Measurements from ENCODE around the gene PTPN1.
"Not testable (repeated sequence)": the region's sequence is repeated elsewhere in the genome, so short reads cannot be mapped to it uniquely, and the experiment has no call there.

The PTPN1 gene

DNA sequence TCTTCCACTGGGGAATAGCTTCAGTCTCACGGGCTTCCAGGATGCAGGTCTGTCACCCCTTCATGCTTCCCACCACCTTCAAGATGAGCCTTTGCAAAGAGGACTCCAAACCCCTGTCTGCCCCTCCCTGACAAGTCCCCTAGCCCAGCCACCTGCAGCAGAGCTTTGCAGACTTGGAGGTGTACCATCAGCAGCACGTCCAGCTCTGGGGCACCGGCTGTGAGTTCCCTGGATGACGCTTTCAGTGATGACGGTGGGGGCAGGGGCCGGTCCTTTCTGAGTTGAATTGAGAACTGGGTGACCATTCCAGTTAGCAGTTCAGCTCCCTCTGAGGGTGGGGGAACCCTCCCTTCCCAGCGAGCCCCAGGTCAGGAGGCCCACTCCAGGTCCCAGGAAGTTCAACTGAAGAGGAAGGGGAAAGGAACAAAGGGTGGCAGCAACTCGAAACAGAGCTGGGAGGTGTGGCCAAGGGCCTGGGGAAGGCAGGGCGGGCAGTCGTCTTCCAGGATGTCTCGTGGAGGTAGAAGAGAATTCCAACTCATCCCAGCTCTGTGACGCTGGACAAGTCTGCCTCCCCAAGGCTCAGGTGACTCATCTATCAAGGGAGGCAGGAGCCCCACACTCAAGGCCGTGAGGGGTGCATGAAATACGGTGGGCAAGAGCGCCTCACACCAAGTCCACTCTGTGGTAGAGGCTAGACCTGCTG is 86.0 kb downstream of the PTPN1 start:
- DNase-seq = no peak

DNA sequence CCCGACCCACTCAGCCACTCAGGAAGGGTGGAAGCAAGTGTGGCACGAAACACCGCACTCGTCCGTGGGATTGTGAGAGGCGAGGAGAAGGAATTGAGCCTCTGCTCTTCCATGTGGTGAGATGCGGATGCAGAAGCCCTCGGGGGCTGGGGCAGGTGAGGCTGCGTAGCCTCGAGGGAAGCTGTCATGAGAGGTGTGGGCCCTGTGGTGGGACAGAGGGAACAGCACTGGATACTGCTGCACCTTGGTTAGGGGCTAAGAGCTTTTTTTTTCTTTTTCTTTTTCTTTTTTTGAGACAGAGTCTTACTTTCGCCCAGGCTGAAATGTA is 86.5 kb downstream of the PTPN1 start:
- no peak for DNase-seq

DNA sequence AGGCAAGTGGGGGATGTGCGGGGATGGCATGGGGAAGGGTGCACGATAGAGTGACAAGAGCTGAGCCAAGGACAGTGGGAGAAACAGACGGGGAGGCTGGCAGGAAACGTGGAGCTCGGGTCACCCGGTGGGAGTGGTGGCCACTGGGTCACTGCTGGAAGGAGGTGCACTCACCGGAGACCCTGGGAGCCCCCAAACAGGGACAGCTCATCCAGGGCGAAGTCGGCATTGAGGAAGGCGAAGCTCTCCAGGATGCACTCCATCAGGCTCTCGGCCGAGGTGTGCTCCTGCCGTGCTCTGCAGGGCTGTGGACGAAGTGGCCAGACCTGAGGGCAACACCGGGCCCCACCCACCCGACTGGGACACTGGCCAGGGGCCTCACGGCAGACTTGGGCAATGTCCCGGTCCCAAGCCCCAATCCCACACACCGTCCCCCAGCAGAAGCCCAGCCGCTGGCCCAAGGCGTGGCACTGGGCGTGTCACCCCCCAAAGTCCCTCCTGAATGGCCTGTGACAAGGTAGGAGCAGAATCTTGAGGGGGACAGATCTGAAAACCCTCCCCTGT is 87.3 kb downstream of the PTPN1 start:
- DNase-seq = no peak

DNA sequence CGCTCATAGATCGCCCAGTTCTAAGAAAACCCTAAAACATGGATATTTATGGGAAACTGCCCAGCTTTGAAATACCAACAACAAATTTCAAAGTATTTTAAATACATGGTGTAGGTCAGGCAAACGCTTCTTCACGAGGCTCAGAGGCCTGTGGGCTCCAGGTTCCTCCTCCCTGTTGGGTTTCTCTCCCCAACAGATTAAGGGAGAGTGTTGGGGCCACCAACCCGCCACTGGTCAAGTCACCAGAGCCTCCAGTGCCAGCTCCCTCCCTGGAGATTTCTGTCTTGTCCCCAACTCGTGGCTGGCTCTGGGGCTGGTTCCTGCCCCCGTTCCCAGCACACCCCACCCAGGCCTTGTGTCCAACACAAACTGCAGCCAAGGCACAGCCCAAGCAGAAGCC is 87.9 kb downstream of the PTPN1 start:
- DNase-seq = no peak

DNA sequence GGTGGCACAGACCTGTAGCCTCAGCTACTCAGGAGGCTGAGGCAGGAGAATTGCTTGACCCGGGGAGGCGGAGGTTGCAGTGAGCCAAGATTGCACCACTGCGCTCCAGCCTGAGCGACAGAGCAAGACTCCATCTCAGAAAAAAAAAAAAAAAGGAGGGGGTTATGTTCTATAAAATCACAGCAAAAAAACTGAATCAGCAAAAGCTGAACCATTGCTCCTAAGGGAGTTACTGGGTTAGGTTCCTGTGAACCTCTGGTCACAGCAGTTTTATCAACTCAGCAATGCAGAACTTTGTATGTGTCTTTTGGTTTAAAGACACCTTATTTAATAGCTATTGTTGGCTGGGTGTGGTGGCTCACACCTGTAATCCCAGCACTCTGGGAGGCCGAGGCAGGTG is 88.6 kb downstream of the PTPN1 start:
- not testable (repeated sequence) for DNase-seq

DNA sequence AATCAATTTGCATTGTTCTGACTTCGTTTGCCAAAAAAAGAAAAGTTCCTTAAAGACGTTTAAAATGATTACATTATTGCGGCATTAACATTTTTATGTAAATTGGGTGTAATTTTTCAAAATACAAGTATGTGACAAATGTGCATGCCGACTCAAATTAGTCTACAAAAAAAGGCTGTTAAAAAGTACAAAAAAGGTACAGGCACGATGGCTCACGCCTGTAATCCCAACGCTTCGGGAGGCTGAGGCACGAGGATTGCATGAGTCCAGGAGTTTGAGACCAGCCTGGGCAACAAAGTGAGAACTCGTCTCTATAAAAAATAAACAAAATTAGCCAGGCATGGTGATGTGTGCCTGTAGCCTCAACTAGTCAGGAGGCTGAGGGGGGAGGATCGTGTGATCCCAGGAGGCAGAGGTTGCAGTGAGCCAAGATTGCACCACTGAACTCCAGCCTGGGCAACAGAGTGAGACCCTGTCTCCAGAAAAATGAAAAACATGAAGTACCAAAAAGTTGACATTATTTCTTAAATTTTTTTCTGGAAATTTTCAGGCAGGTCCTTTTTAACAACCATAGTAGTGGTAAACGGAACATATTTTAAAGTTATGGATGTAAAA is 90.2 kb downstream of the PTPN1 start:
- no peak for DNase-seq

DNA sequence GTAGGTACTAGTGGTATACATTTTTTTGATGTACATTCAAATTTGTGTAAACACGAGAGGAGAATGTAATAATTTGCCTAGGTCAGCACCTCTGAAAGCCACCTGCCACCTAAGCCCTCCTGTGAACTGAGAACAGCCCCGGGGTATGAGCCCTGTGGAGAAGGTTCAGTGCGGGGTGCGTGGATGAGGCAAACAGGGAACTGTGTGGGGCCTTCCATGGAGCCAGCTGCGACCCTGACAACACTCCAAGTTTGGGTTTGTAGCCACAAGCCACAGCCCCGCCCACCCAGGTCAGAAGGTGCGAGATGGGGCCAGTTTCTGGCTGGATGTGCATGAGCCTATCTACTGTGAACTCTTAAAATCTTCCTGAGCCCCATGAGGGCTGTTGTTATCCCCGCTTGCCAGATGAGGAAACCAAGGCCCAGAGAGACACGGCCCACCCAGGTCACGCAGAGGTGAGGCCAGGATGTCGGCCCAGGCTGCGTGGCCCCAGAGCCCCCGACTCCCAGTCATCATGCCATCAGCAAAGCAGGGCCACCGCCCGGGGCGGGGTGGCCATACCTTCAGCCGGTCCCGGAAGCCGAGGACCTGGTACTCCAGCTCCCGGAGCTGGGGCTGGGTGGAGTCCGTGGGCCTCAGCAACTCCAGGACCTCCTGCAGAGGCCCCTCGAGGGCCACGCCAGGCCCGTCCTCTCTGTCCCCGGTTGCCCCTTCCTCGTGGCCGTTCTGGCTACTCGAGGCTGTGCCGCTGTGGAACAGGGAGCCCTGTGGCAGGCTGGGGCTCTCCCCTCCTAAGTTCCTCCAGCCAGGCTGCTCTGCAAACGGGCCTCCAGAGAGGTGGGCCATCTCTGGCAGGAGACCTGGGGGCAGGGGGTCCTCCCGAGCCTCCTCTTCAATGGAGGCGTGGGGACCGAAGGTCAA is 91.6 kb downstream of the PTPN1 start:
- no peak for DNase-seq

DNA sequence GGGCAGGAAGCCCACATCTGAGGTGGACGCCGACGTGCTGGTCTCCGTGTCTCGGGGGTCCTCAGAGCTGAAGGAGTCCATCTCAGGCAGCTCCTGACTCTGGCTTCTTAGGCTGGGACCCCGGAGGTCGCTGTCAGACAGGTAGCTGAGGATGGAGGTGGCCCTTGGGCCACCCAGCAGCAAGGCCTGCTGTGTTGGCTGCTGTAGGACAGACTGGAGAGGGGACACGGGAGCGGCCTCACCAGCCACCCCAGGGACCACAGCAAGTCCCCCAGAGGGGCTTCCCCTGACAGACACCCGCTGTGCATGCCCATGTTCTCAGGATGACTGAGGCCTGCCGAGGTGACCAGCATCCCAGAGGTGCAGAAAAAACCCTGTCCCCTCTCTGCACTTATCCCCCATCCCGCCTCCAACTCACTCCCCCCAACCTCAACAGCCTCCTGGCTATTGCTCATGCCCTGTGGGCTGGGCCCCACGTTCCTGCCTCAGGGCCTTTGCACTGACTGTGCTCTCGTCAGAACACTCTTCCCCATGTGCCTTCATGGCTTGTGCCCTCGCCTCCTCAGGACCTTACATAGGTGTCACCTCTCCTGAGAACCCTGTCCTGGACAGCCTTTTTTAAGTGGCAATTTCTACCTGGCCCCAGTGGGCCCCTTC is 92.4 kb downstream of the PTPN1 start:
- no peak for DNase-seq

DNA sequence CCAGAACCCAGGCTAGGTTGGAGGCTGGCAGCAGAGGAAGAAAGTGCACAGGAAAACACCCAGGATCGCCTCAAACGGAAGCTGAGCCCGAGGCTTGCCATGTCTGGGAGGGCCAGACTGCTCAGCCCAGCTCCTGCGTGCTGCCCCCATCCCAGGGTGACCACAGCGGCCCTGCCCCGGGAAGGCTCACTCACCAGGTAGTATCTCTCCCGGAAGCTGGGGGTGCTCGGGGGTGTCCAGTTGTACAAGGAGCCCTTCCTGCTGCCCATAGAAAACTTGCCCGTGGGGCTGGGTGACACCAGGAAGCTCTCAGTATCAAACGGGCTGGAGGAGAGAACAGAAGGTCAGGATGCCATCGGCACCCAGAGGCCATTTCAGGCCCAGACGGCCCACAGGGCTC is 94.3 kb downstream of the PTPN1 start:
- no peak for DNase-seq

DNA sequence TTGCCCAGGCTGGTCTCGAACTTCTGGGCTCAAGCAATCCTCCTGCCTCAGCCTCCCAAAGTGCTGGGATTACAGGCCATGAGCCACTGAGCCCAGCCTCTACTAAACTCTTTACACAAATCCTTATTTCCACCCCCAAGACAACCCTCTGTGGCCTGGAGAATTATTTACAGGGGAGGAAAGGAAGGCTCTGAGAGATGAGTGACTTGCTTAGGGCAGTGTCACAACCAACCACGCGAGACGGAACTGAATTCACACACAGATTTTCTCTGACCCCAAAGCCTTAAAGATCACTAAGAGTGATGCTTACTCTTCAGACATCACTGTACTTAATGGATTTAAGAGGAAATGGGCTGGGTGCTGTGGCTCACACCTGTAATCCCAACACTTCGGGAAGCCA is 95.0 kb downstream of the PTPN1 start:
- no peak for DNase-seq

DNA sequence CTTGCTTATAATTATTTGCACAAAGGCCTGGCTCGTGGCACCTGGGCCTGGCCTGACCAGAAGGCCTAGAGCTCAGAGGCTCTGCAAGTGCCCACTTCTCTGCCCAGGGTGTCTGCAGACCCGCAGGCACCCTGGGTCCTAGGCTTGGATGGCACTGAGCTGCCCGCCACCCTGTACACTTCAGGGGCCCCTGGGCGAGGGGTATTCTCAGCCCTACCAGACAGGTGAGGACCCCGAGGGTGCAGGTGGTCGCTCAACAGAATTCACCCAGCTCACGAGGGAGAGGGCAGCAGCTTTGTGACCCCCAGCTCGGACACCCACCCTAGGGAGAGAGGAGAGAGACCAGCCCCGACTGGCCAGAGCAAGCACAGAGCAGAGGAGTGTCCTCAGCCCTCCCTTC is 97.3 kb downstream of the PTPN1 start:
- DNase-seq = no peak

DNA sequence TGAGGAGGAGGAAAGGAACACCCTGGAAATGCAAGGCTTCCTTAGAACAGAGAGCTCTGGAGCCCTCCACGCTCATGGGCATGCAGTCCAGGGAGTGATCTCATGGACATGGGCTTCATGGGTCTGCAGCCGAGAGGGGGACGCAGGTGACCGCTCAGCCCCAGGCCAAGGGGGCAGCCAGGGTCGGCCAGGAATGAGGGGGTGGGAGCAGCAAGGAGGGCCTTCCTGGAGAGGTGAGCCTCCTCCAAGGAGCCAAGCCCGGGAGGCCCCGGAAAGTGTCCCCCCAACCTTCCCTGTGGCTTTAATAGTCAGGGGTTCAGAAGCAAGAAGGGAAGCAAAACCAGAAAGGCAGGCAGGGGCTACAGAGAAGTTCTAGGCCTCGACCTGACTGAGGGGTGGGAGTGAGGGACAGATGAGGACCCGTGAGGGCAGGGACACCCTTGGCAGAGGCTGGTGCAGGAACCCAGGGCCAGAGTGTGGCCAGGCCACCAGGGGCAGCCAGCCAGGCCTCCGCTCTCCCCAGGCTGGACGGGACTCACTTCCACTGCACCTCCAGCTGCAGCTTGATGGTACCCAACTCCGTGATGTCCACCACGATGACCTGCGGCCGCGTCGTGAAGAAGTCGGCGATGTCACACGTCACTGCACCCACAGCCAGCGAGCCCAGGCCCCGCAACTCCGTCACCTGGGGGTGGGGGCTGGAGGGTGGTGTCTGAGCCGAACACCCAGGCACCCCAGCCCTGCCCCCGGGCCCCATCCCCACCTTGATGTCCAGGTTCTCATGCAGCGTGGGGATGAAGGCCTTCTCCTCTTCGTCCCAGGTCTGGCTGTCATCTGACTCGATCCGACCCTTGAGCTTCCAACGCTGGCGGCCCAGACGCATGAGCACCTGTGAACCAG is 97.9 kb downstream of the PTPN1 start:
- no peak for DNase-seq

DNA sequence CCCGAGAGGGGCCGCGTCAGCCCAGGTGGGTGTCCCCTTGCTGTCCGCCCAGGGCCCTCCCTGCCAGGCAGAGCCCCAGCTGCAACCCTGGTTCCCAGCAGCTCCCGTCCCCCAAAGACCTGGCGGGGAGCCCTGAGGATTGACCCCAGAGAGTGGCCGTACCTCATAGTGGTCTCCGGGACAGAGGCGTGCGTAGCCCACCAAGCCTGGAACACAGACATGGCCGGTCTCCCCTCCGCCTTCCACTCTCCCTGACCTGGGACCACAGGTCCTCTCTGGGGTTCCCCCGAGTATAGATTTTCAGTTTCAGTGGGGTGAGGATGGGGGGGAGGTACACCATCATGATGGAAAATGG is 98.5 kb downstream of the PTPN1 start:
- no peak for DNase-seq

DNA sequence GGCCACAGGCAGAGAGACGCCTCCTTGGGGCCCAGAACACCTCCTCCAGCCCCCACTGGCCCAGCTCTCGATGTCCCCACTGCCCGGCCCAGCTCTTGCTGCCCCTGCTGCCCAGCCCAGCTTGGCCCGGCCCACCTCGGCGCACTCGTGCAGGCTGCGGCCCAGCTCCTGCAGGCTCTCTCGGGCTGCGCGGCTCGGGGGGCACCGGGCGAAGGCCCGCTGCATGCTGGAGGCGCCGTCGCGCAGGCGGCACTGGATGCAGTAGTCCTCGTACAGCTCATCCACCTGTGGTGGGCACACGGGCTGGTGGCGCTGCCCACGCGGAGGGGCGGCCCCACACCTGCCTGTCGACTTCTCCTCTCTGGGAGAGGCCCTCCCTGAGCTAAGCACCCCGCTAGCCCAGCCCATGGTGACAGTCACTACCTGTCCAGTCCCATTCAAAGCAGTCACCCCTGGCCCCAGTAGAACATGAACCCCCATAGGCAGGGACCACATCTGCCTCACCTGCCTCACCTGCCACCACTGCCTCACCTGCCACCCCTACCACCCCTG is 99.3 kb downstream of the PTPN1 start:
- no peak for DNase-seq

DNA sequence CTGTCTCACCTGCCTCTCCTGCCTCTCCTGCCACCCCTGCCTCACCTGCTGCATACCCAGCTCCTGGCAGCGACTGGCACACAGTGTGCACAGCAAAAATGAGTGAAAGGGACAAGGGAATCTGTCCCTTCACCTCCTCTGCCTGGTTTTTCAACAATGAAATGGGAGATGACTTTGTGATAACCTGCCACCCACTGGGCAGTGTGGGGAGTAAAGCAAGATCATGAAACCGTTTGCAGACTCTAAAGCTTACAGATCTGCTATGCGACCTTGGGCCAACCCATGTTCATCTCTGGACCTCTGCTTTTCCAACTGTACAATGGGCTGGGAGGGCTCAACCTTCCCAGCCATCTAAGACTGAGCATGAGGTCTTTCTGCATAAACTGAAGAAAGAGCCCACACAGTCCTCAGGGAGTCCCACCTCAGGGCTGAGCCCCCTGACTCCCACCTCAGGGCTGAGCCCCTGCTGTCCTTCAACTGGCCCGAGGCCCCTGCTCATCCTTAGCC is 100.1 kb downstream of the PTPN1 start:
- no peak for DNase-seq

DNA sequence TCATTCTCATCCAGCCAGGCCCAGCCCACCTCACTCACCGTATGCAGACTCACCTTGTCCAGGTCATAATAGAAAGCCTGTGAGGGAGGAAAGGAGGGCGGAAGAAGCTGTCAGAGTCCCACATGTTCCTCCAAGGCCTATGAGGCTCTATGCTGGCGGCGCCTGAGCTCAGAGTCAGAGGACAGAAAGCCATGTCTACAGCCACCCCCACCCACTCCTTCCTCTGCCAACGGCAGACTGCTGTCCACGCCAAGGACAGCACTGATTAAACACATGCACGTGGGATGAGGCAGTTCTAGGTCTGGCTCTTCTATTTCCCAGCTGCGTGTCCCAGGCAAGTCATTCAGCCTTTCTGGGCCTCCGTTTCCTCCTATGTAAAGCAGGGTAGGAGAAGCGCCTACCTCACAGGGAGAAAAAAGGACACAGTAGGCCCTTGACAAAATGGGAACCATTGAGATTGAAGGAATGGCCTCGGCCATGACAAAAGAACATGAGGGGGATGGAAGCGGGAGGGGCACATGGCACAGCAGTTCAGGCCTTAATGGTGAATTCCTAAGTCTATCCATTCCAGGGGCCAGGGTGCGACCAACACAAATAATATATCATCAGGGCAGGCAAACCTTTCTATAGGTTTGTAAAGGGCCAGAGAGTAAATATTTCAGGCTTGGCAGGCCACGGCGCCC is 101.1 kb downstream of the PTPN1 start:
- no peak for DNase-seq

DNA sequence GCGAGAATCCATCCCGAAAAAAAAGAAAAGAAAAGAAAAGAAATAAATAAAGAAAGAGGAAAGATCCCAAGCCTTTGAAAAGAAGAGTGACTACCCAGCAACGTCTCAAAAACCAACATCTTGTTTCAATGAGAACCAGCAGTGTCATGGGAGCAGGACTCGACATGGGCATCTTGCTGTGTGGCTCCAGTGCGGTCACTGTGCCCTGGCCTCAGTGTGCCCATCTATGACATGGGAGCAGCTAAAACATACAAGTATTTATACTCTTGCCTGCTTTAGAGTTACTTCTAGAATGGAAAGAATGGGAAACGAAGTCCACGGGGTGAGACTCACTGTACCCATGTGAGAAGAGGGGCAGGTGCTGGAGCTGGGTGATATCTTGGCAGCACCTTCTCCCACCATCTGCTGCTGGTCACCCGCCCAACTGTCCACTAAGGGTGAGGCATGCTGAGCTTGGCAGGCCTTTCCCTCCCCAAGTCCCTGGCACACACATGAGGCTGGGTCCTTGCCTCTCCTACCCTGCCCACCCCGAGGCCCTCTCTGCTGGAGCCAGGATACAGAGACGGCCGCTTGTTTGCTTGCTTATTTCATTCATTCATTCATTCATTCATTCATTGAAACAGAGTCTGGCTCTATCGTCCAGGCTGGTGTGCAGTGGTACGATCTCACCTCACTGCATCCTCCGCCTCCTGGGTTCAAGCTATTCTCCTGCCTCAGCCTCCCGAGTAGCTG is 103.4 kb downstream of the PTPN1 start:
- DNase-seq = no peak

DNA sequence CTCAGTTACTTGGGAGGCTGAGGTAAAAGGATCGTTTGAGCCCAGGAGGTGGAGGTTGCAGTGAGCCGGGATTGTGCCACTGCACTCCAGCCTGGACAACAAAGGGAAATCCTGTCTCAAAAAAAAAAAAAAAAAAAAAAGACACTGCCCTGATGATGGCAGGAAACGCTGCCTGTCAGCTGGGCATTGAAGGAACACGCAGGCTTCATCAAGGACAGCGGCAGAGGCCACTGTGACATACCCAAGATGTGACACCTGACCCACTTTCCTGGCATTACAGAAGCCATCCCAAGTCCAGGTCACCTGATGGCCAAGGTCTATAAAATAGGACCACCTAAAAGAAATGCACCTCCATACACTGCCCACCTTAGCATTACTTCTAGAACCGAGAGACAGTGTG is 105.2 kb downstream of the PTPN1 start:
- no peak for DNase-seq

DNA sequence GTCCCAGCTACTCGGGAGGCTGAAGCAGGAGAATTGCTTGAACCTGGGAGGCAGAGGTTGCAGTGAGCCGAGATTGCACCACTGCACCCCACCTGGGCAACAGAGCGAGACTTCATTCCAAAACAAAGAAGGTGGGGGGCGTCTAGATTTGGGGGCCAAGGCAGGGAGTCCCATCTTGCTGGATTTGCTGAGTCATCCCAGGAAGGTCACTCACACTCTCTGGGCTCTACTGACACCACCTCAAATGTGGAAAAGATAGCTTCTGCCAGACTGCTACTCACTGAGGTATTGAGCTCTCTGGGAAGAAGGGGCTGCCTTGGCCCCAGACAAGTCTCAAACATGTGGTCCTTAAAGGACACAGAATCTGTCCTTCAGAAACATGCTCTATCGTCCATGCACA is 106.8 kb downstream of the PTPN1 start:
- DNase-seq = no peak

DNA sequence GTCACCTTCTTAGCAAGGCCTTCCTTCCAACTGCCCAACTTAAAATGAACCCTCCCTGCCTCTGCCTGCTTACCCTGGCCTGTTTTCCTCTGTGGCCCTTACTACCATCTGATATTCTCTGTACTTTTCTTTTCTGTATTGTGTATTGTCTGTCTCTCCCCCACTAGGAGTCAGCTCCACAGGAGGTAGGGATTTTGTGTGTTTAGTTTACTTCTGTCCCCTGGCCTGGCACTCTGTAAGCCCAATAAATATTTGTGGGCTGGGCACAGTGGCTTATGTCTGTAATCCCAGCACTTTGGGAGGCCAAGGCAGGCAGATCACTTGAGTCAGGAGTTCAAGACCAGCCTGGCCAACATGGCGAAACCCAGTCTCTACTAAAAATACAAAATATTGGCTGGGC is 108.4 kb downstream of the PTPN1 start:
- DNase-seq = no peak

All from activated CD4-positive, alpha-beta T cell treated with anti-CD3 and anti-CD28 coated beads for 48 hours (primary cell).